Measurements from ENCODE around the gene ZFAND3. TPM values are rescaled to one million over a fixed set of nuclear protein-coding genes. Genes with fewer than 3 reads are reported as not detected.
"Not testable (repeated sequence)": the region's sequence is repeated elsewhere in the genome, so short reads cannot be mapped to it uniquely, and the experiment has no call there.

ZFAND3 gene
- total and polyA plus RNA-seq, 12 donors: 21.4 to 163 (median 46.3) TPM

DNA sequence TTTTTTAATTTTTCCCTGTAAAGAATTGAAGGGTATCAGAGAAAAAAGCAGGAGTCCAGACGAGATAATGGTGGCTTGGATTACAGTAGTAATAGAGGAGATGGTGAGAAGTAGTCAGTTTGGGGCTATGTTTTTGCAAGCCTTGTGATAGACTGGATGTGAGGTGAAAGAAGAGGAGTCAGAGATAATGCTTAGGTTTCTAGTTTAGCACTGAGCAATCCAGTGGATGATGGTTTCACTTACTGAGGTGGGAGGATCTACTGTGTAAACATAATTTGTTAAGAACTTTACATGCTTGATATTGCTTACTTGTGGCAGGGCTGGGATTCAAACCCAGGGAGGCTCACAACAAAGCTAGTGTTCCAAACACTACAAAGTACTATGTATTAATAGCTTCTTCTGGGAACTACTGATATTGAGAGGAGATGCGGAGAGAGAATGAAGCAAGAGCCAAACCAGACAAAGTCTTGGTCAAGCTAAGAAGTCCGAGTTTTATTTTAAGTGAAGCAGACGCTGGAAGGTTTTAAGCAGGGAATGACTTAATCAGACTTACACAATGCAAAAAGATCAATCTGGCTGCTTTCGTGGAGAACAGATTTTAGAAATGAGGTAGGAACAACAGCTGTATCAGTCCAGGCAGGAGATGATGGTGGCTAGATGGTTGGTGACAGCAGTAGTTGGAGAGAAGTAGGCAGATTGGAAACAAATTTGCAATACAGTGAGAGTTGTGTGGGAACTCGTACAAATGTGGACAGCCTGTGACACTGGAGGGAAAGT is 58.0 kb downstream of the ZFAND3 start:
- WGBS, 4 donors: 70 to 75% (median 73%) methylated on average over 6 of the region's 6 CpGs
- H3K4me1 ChIP-seq (replicated peaks in 1 of 2): peaks cover 0 to 52% of the 10 kb centered on the region in 2 donors

DNA sequence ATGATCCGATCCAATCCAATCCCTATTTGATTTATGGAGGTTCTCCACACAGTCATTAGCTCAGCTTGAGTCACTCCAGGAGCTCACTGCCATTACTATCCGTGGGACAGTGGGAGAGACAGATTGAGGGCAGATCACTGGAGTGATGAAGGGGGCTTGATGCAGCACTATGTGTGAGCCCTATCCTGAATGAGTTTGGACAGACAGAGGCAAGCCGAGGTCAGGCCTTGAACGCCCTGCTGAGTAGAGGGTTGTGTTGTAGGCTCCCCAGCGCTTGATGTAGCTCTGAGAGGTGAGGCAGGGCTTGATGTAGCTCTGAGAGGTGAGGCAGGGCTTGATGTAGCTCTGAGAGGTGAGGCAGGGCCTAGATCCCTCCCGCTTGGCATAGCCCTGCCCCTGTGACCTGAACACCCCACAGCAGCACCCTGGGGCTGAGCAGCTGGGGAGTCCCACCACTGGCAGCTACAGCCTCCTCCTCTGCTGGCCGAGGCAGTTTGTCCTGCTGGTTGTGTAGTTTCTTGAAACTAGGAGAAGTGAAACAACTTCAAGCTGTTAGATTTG is 58.7 kb downstream of the ZFAND3 start:
- WGBS, 4 donors: 69 to 76% (median 71%) methylated on average over 5 to 7 of the region's 7 CpGs
- Histone ChIP-seq H3K9me3 (replicated peaks in 1 of 3) (no peaks in the 10 kb centered on the region), H3K4me1 (replicated peaks in 1 of 2) (peaks cover 0 to 50% of the 10 kb centered on the region in 2 donors), H3K27me3 (no peaks in the 10 kb centered on the region), H3K36me3 (replicated peaks in 1 of 2) (no peaks in the 10 kb centered on the region), H3K4me3 (no peak overlapping the region), H3K27ac (peak overlapping the region in 2 of 5 donors; percentile 22 to 36)
- intact Hi-C loops (cut with DNase I): no loop called here
- DNase-seq: peak in 4 of 7 donors; percentile 25 to 36 (median 32)
- TF ChIP-seq POLR2A (IDR thresholded peaks at IDR 0.05): no peak
- TF ChIP-seq, protein P1, sequence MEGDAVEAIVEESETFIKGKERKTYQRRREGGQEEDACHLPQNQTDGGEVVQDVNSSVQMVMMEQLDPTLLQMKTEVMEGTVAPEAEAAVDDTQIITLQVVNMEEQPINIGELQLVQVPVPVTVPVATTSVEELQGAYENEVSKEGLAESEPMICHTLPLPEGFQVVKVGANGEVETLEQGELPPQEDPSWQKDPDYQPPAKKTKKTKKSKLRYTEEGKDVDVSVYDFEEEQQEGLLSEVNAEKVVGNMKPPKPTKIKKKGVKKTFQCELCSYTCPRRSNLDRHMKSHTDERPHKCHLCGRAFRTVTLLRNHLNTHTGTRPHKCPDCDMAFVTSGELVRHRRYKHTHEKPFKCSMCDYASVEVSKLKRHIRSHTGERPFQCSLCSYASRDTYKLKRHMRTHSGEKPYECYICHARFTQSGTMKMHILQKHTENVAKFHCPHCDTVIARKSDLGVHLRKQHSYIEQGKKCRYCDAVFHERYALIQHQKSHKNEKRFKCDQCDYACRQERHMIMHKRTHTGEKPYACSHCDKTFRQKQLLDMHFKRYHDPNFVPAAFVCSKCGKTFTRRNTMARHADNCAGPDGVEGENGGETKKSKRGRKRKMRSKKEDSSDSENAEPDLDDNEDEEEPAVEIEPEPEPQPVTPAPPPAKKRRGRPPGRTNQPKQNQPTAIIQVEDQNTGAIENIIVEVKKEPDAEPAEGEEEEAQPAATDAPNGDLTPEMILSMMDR (IDR thresholded peaks at IDR 0.05): no peak

More for the DNA sequence above, 58.0 kb downstream of the ZFAND3 start:
- Histone ChIP-seq H3K4me3 (no peak overlapping the region), H3K9me3 (replicated peaks in 1 of 3) (no peaks in the 10 kb centered on the region), H3K27me3 (no peaks in the 10 kb centered on the region), H3K27ac (peak overlapping the region in 2 of 5 donors; percentile 22 to 36), H3K36me3 (replicated peaks in 1 of 2) (no peaks in the 10 kb centered on the region)
- no peak for DNase-seq
- intact Hi-C loops (cut with DNase I): no loop called here
- no peak for TF ChIP-seq POLR2A (IDR thresholded peaks at IDR 0.05)
- TF ChIP-seq, protein P1 (IDR thresholded peaks at IDR 0.05): no peak

DNA sequence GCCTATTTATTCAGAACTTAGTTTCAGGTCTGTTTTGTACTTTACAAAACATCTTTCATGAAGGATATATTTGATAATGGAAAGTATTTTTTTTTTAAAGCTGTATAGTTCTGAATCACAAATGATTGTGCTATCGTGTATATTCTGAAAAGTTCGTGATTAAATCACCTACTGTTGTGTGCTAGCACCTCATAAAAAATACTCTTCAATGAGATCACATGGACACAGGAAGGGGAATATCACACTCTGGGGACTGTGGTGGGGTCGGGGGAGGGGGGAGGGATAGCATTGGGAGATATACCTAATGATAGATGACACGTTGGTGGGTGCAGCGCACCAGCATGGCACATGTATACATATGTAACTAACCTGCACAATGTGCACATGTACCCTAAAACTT is 61.1 kb downstream of the ZFAND3 start:
- H3K4me1 ChIP-seq (replicated peaks in 1 of 2): peaks cover 0 to 36% of the 10 kb centered on the region in 2 donors
- H3K4me3 ChIP-seq; H3K27ac ChIP-seq; intact Hi-C loops (cut with DNase I); DNase-seq; H3K27me3 ChIP-seq; H3K9me3 ChIP-seq (replicated peaks in 1 of 3); H3K36me3 ChIP-seq (replicated peaks in 1 of 2): not testable (repeated sequence)
- 73 to 83% (median 78%) methylated on average over 3 to 5 of the region's 5 CpGs for WGBS, 4 donors

DNA sequence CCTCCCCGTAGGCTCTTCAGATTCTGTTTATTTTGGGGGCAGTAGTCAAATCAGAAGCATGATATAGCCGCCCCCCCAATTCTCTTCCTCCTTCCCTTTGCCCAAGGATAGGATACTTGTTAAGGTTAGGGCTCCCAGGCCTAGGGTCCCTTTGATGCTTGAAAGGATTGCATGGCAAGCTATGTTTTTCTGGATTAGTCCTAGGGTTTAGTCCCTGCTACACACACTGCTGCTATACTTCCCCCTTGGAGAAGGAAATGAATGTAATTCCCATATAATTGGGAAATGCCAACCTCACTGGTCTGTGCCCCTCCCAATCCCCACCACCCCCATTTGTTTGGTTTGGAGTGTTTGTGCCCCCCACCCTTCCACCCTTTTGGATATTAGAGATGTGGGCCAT is 62.8 kb downstream of the ZFAND3 start:
- intact Hi-C loops (cut with DNase I): no loop called here
- TF ChIP-seq, protein P1 (IDR thresholded peaks at IDR 0.05): no peak
- no peak for TF ChIP-seq POLR2A (IDR thresholded peaks at IDR 0.05)

More for the DNA sequence above, 62.8 kb downstream of the ZFAND3 start:
- Histone ChIP-seq H3K27ac (no peak overlapping the region), H3K27me3 (no peaks in the 10 kb centered on the region), H3K4me1 (replicated peaks in 1 of 2) (peaks cover 0 to 41% of the 10 kb centered on the region in 2 donors), H3K36me3 (replicated peaks in 1 of 2) (no peaks in the 10 kb centered on the region), H3K9me3 (replicated peaks in 1 of 3) (no peaks in the 10 kb centered on the region), H3K4me3 (no peak overlapping the region)
- DNase-seq: no peak
- WGBS, 4 donors: 90 to 98% (median 96%) methylated on average over 2 of the region's 2 CpGs

Data from adrenal gland (tissue), 12 donors.